ENCODE data around the gene HMCN1.
"Not testable (repeated sequence)": the region's sequence is repeated elsewhere in the genome, so short reads cannot be mapped to it uniquely, and the experiment has no call there.

HMCN1 gene

GRCh38 chr1:186183219-186183618 lies 449.0 kb downstream of the HMCN1 start:
- no peak for DNase-seq (ENCODE audit: insufficient read length, low spot score)
- TF ChIP-seq POLR2A (IDR thresholded peaks at IDR 0.05; ENCODE audit: low read depth, low read length), result no peak
- FAIRE-seq, result no peak

GRCh38 chr1:186183970-186184628 lies 449.9 kb downstream of the HMCN1 start:
- TF ChIP-seq POLR2A (IDR thresholded peaks at IDR 0.05; ENCODE audit: low read depth, low read length), result no peak
- DNase-seq (ENCODE audit: insufficient read length, low spot score) (no peak), FAIRE-seq (no peak)

GRCh38 chr1:186186251-186186650 lies 452.1 kb downstream of the HMCN1 start:
- FAIRE-seq; DNase-seq (ENCODE audit: insufficient read length, low spot score): not testable (repeated sequence)

- FAIRE-seq, result peak; percentile 6
- DNase-seq (ENCODE audit: insufficient read length, low spot score), result no peak
- TF ChIP-seq POLR2A (IDR thresholded peaks at IDR 0.05; ENCODE audit: low read depth, low read length), result no peak
Observed at GRCh38 chr1:186187601-186188000, 453.4 kb downstream of the HMCN1 start.

GRCh38 chr1:186188004-186188539 lies 453.9 kb downstream of the HMCN1 start:
- FAIRE-seq (peak; percentile 89), DNase-seq (ENCODE audit: insufficient read length, low spot score) (peak; percentile 22)
- TF ChIP-seq POLR2A (IDR thresholded peaks at IDR 0.05; ENCODE audit: low read depth, low read length), result no peak

- TF ChIP-seq POLR2A (IDR thresholded peaks at IDR 0.05; ENCODE audit: low read depth, low read length), result no peak
- DNase-seq (ENCODE audit: insufficient read length, low spot score) (no peak), FAIRE-seq (no peak)
Observed at GRCh38 chr1:186188736-186189135, 454.5 kb downstream of the HMCN1 start.

GRCh38 chr1:186189156-186189555 lies 455.0 kb downstream of the HMCN1 start:
- no peak for TF ChIP-seq POLR2A (IDR thresholded peaks at IDR 0.05; ENCODE audit: low read depth, low read length)
- no peak for DNase-seq (ENCODE audit: insufficient read length, low spot score)
- FAIRE-seq, result no peak

- FAIRE-seq, result no peak
- no peak for DNase-seq (ENCODE audit: insufficient read length, low spot score)
- TF ChIP-seq POLR2A (IDR thresholded peaks at IDR 0.05; ENCODE audit: low read depth, low read length), result no peak
Observed at GRCh38 chr1:186191511-186191910, 457.3 kb downstream of the HMCN1 start.

- no peak for TF ChIP-seq POLR2A (IDR thresholded peaks at IDR 0.05; ENCODE audit: low read depth, low read length)
- no peak for DNase-seq (ENCODE audit: insufficient read length, low spot score)
- FAIRE-seq, result no peak
Observed at GRCh38 chr1:186193224-186193623, 459.0 kb downstream of the HMCN1 start.

GRCh38 chr1:186194107-186194756 lies 460.0 kb downstream of the HMCN1 start:
- TF ChIP-seq POLR2A (IDR thresholded peaks at IDR 0.05; ENCODE audit: low read depth, low read length), result no peak
- FAIRE-seq (no peak), DNase-seq (ENCODE audit: insufficient read length, low spot score) (no peak)

GRCh38 chr1:186195377-186195931 lies 461.3 kb downstream of the HMCN1 start:
- no peak for DNase-seq (ENCODE audit: insufficient read length, low spot score)
- no peak for TF ChIP-seq POLR2A (IDR thresholded peaks at IDR 0.05; ENCODE audit: low read depth, low read length)
- no peak for FAIRE-seq

- TF ChIP-seq POLR2A (IDR thresholded peaks at IDR 0.05; ENCODE audit: low read depth, low read length), result no peak
- no peak for FAIRE-seq
Observed at GRCh38 chr1:186202271-186202764, 468.1 kb downstream of the HMCN1 start.

GRCh38 chr1:186202776-186203175 lies 468.6 kb downstream of the HMCN1 start:
- DNase-seq (ENCODE audit: insufficient read length, low spot score), result no peak
- no peak for TF ChIP-seq POLR2A (IDR thresholded peaks at IDR 0.05; ENCODE audit: low read depth, low read length)
- no peak for FAIRE-seq

More at GRCh38 chr1:186202271-186202764, 468.1 kb downstream of the HMCN1 start:
- no peak for DNase-seq (ENCODE audit: insufficient read length, low spot score)

- no peak for FAIRE-seq
- DNase-seq (ENCODE audit: insufficient read length, low spot score), result no peak
- no peak for TF ChIP-seq POLR2A (IDR thresholded peaks at IDR 0.05; ENCODE audit: low read depth, low read length)
Observed at GRCh38 chr1:186206048-186206570, 471.9 kb downstream of the HMCN1 start.

All from H54 (cell line).